ENCODE results near the gene KRTAP5-11.
"Not testable (repeated sequence)": the region's sequence is repeated elsewhere in the genome, so short reads cannot be mapped to it uniquely, and the experiment has no call there.

KRTAP5-11 gene, protein sequence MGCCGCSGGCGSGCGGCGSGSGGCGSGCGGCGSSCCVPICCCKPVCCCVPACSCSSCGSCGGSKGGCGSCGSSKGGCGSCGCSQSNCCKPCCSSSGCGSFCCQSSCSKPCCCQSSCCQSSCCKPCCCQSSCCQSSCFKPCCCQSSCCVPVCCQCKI

DNA sequence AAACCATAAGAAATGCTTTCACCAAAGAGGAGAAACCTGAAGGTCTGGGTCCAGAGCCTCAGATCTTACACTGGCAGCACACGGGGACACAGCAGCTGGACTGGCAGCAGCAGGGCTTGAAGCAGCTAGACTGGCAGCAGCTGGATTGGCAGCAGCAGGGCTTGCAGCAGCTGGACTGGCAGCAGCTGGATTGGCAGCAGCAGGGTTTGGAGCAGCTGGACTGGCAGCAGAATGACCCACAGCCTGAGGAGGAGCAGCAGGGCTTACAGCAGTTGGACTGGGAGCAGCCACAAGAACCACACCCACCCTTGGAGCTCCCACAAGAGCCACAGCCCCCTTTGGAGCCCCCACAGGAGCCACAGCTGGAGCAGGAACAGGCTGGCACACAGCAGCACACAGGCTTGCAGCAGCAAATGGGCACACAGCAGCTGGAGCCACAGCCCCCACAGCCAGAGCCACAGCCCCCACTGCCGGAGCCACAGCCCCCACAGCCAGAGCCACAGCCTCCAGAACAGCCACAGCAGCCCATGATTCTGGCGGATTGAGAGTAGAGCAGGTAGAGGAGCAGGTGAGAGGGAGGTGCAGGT is at the start of gene KRTAP5-11:
Gene KRTAP5-11, minus strand, starts transcription at position 567 of the 587 bp plus-strand sequence. Its CDS starts 38 bp downstream, at position 529.
- no peak for DNase-seq (ENCODE audit: low spot score)

- DNase-seq (ENCODE audit: low spot score) = not testable (repeated sequence)
These were observed 48.9 kb upstream of the KRTAP5-11 start for GRCh38 chr11:71631551-71631950.

DNA sequence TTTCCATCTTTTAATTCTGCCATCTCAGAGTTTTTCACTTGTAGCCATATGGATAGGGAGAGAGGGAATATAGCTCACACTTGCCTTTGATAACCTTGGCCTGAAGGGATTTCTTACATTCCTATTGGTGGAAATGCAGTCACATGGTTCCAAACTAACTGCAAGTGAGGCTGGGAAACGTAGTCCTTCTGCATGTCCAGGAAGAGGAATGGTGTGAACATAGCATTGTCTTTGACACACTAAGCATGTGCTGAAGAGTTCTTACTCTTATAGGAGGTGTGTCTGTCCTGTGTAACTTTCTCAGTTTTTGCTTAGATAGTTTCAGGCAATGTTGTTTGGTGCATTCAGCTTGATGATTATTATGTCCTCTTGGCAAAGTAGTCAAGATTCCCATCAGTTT is 47.4 kb upstream of the KRTAP5-11 start:
- peak; percentile 24 for DNase-seq (ENCODE audit: low spot score)

DNA sequence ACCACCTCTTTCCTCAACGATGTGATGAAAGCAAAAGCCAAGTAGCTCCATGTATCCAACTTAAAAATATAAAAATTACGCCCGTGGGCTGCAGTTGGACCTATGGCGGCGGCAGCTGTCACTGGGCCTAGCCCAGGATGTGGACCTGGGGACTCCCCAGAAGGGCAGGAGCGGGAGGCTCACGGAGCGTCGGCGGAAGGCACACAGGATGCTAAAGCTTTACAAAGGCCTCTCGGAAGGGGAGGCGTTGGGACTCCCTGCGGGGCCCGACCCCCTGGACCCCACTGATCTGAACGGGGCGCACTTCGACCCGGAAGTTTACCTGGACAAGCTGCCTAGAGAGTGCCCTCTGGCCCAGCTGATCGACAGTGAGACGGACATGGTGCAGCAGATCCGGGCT is 46.3 kb upstream of the KRTAP5-11 start:
- not testable (repeated sequence) for DNase-seq (ENCODE audit: low spot score)

DNA sequence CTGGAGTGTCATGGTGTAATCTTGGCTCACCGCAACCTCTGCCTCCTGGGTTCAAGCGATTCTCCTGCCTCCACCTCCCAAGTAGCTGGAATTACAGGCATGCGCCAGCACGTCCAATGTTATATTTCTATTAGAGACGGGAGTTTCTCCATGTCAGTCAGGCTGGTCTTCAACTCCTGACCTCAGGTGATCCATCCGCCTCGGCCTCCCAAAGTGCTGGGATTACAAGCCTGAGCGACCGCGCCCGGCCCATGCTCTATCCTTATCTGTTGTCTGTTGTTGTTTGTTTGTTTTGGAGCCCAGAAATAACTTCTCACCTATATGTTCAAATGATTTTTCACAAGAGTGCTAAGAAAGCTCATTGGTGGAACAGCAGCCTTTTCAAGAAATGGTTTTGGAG is 40.6 kb upstream of the KRTAP5-11 start:
- not testable (repeated sequence) for DNase-seq (ENCODE audit: low spot score)

DNA sequence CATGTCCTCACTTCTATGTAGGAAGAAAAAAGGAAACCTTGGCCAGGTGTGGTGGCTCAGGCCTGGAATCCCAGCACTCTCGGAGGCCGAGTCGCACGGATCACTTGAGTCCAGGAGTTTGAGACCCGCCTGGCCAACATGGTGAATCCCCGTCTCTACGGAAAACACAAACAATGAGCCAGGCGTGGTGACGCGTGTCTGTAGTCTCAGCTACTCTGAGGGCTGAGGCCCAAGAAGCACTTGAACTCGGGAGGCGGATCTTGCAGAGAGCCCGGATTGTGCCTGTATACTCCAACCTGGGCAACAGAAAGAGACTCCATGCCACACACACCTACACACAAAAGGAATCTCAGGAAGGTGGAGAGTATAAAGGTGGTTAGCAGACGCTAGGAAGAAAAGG is 39.9 kb upstream of the KRTAP5-11 start:
- not testable (repeated sequence) for DNase-seq (ENCODE audit: low spot score)

- not testable (repeated sequence) for DNase-seq (ENCODE audit: low spot score)
These were observed 32.3 kb upstream of the KRTAP5-11 start for GRCh38 chr11:71615003-71615402.

DNA sequence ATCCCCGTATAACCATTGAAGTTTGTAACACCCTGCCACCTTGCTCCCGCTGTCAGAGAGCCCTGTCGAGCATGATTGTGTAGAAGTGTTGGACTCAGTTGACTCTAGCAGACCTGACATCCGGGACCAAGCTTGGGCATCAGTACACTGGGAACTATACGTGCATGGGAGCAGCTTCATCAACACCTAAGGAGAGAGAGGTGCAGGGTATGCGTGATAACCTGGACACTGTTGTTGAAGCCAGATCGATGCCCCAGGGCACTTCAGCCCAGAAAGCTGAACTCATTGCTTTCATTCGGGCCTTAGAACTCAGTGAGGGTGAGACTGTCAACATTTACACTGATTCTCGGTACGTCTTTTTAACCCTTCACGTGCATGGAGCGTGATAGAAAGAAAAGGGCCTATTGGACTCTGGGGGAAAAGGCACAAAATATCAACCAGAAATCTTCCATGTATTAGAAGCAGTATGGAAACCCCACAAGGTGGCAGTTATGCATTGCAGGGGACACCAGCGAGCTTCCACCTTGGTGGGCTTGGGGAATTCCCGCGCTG is 31.8 kb upstream of the KRTAP5-11 start:
- not testable (repeated sequence) for DNase-seq (ENCODE audit: low spot score)

- DNase-seq (ENCODE audit: low spot score) = not testable (repeated sequence)
These were observed 31.3 kb upstream of the KRTAP5-11 start for GRCh38 chr11:71613931-71614330.

- DNase-seq (ENCODE audit: low spot score) = not testable (repeated sequence)
These were observed 28.7 kb upstream of the KRTAP5-11 start for GRCh38 chr11:71611218-71611910.

DNA sequence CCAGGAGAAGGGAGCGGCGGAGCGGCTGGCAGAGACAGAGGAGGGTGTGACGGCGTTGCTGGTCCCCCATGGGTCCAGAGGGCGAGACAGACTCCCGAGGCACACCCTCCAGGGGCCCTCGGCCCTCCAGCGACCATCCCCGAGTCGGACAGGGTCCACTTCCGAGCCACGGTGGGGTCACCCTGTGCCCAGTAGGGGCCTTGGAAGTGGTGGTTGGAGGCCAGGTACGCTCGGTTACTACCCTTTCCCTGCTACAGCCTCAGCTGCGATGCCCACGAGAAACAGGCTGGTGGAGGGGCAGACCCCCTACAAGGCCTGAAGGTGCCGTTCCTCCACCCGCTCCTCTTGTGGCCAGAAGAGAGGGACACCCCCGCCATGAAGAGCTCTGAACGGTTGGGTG is 25.6 kb upstream of the KRTAP5-11 start:
- DNase-seq (ENCODE audit: low spot score) = not testable (repeated sequence)

DNA sequence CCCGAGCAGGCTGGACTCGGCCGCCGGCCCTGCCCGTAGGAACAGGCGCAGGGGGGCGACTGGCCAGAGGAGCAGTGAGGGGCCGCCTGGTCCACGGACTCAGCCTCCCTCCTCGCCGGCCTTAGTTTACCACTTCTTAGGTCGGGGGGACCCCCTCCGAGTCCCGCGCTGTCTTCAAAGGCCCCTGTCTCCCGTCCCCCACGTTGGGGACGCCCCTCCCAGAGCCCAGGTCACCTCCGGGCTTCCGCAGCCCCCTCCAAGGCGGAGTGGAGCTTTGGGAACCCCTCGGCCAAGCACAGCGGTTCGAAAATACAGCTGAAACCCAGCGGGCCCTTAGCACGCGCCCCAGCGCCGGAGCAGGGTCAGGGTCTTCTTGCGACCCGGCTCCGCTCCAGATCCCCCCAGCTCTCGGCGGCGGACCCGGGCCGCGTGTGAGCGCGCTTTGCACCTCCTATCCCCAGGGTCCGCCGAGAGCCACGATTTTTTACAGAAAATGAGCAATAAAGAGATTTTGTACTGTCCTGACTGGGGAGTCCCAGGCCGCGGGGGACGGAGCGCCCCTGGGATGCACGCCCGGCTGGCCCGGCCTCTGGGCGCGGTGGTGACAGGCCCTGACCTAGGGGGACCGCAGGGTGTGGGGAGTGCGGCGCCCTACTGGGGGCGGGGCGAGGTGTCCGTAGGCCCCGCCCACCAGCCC is 25.0 kb upstream of the KRTAP5-11 start:
- not testable (repeated sequence) for DNase-seq (ENCODE audit: low spot score)

GRCh38 chr11:71606853-71607519 is 24.3 kb upstream of the KRTAP5-11 start:
- not testable (repeated sequence) for DNase-seq (ENCODE audit: low spot score)

- DNase-seq (ENCODE audit: low spot score) = not testable (repeated sequence)
These were observed 22.3 kb upstream of the KRTAP5-11 start for GRCh38 chr11:71604798-71605488.

DNA sequence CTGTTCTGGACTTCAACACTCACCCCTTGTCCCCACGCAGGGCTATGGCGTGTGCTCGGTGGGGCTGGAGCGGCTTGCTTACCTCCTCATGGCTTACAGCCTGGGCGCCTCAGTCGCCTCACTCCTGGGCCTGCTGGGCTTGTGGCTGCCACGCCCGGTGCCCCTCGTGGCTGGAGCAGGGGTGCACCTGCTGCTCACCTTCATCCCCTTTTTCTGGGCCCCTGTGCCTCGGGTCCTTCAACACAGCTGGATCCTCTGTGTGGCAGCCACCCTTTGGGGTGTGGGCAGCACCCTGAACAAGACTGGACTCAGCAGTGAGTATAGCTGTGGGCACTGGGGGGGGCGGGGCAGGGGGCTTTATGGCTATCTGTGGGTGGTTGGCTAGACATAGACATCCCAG is 20.5 kb upstream of the KRTAP5-11 start:
- not testable (repeated sequence) for DNase-seq (ENCODE audit: low spot score)

- not testable (repeated sequence) for DNase-seq (ENCODE audit: low spot score)
These were observed 6.9 kb upstream of the KRTAP5-11 start for GRCh38 chr11:71589546-71589920.

DNA sequence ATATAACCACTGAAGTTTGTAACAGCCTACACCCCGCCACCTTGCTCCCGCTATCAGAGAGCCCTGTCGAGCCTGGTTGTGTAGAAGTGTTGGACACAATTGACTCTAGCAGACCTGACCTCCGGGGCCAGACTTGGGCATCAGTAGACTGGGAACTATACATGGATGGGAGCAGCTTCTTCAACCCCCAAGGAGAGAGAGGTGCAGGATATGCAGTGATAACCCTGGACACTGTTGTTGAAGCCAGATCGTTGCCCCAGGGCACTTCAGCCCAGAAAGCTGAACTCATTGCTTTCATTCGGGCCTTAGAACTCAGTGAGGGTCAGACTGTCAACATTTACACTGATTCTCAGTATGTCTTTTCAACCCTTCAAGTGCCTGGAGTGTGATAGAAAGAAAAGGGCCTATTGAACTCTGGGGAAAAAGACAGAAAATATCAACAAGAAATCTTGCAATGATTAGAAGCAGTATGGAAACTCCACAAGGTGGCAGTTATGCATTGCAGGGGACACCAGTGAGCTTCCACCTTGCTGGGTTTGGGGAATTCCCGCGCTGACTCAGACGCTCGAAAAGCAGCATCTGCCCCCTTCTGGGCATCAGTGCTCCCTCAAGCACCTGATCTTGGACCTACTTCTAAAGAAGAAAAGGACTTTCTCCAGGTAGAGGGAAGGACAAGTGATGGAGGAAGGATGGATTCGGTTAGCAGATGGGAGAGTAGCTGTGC is 6.3 kb upstream of the KRTAP5-11 start:
- peak; percentile 41 for DNase-seq (ENCODE audit: low spot score)

DNA sequence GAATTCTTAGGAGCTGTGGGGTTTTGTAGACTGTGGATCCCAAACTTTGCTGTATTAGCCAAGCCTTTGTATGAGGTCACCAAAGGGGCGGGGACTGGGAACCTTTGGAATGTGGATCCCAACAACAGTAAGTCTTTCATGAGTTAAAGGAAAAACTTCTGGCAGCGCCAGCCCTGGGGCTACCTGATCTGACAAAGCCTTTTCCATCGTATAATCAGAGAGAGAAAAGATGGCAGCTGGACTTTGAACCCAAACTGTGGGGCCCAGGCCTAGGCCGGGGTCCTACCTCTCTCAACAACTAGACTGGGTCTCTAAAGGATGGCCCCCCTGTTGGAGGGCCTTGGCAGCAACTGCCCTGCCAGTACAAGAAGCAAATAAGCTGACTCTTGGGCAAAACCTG is 5.6 kb upstream of the KRTAP5-11 start:
- DNase-seq (ENCODE audit: low spot score) = peak; percentile 11

DNA sequence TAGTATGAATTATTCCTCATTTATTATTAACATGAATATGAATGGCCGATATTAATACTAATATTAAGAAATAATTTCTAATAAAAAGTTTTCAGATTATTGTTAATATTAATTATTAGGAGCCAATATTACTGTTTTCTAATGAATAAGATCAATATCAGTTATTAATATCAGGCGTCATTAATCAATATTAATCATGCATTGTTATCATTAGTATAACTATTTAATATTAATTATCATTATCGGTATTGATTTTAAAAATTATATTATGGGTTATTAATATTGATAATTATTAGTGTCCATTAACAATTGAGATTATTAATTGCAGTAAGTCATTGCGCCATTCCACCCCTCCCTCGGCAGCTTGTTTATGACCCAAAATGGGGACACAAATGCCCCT is 3.0 kb upstream of the KRTAP5-11 start:
- DNase-seq (ENCODE audit: low spot score) = not testable (repeated sequence)

GRCh38 chr11:71582969-71583368 is 294 bp upstream of the KRTAP5-11 start:
- not testable (repeated sequence) for DNase-seq (ENCODE audit: low spot score)
